GM21360 (cell line): ENCODE data around the gene RAPGEF6.
"Not testable (repeated sequence)": the region's sequence is repeated elsewhere in the genome, so short reads cannot be mapped to it uniquely, and the experiment has no call there.

Source experiments
- ATAC-seq: cut with Tn5 transposase; IDR thresholded peaks from one replicate; pipeline ENCODE4 v1.9.1; 2021; ENCODE audit warnings: mild to moderate bottlenecking, moderate library complexity; ENCODE audit not compliant: unreplicated experiment

The RAPGEF6 gene

GRCh38 chr5:131509801-131510200, 125.2 kb downstream of the RAPGEF6 start:
- no peak for ATAC-seq

GRCh38 chr5:131505237-131505908, 129.7 kb downstream of the RAPGEF6 start:
- ATAC-seq = no peak

- ATAC-seq = peak; percentile 92
Observed at GRCh38 chr5:131496400-131496713, 138.7 kb downstream of the RAPGEF6 start.

GRCh38 chr5:131495536-131496399, 139.3 kb downstream of the RAPGEF6 start:
- peak; percentile 11 for ATAC-seq

- ATAC-seq = no peak
Observed at GRCh38 chr5:131491749-131492148, 143.3 kb downstream of the RAPGEF6 start.

- ATAC-seq = peak; percentile 71
Observed at GRCh38 chr5:131488463-131488862, 146.6 kb downstream of the RAPGEF6 start.

- ATAC-seq = not testable (repeated sequence)
Observed at GRCh38 chr5:131487371-131487770, 147.7 kb downstream of the RAPGEF6 start.

GRCh38 chr5:131482617-131483016, 152.4 kb downstream of the RAPGEF6 start:
- no peak for ATAC-seq

GRCh38 chr5:131481569-131481968, 153.5 kb downstream of the RAPGEF6 start:
- ATAC-seq = no peak

- no peak for ATAC-seq
Observed at GRCh38 chr5:131475541-131475941, 159.5 kb downstream of the RAPGEF6 start.

- no peak for ATAC-seq
Observed at GRCh38 chr5:131473731-131474130, 161.3 kb downstream of the RAPGEF6 start.

GRCh38 chr5:131466171-131466766, 168.8 kb downstream of the RAPGEF6 start:
- no peak for ATAC-seq

GRCh38 chr5:131463656-131464055, 171.4 kb downstream of the RAPGEF6 start:
- ATAC-seq = no peak

- no peak for ATAC-seq
Observed at GRCh38 chr5:131462454-131462853, 172.6 kb downstream of the RAPGEF6 start.

- ATAC-seq = no peak
Observed at GRCh38 chr5:131461742-131462141, 173.3 kb downstream of the RAPGEF6 start.

- no peak for ATAC-seq
Observed at GRCh38 chr5:131460867-131461572, 174.0 kb downstream of the RAPGEF6 start.

- ATAC-seq = no peak
Observed at GRCh38 chr5:131460133-131460532, 174.9 kb downstream of the RAPGEF6 start.

GRCh38 chr5:131459216-131459615, 175.8 kb downstream of the RAPGEF6 start:
- no peak for ATAC-seq

- ATAC-seq = no peak
Observed at GRCh38 chr5:131457193-131457592, 177.8 kb downstream of the RAPGEF6 start.

- ATAC-seq = no peak
Observed at GRCh38 chr5:131450941-131451340, 184.1 kb downstream of the RAPGEF6 start.

- ATAC-seq = no peak
Observed at GRCh38 chr5:131441184-131441583, 193.8 kb downstream of the RAPGEF6 start.
